GM12891 (cell line): ENCODE data around the gene DDI2.

ENCODE experiments used
- PAX5 ChIP-seq: IDR thresholded peaks from 2 replicates; pipeline ENCODE4 v1.6.1; 2011; ENCODE audit warnings: low read length, moderate library complexity, mild to moderate bottlenecking; ENCODE audit not compliant: insufficient read depth, severe bottlenecking
- POLR2A ChIP-seq: IDR thresholded peaks from 2 replicates; pipeline ENCODE4 v1.6.1; 2011; ENCODE audit warnings: low read depth, low read length, control low read depth
- POLR2AphosphoS5 ChIP-seq: IDR thresholded peaks from 2 replicates; pipeline ENCODE4 v1.6.1; 2011; ENCODE audit warnings: low read depth, low read length, control low read depth
- POU2F2 ChIP-seq: IDR thresholded peaks from 2 replicates; pipeline ENCODE4 v1.6.1; 2011; ENCODE audit warnings: low read depth, mild to moderate bottlenecking, control low read depth, low read length, moderate library complexity
- TAF1 ChIP-seq: IDR thresholded peaks from 2 replicates; pipeline ENCODE4 v1.6.1; 2011; ENCODE audit warnings: low read depth, low read length, control low read depth

- TF ChIP-seq POLR2AphosphoS5 (no peak), PAX5 (no peak), POLR2A (no peak), TAF1 (no peak), POU2F2 (no peak)
Observed at GRCh38 chr1:15698201-15698600, 80.9 kb downstream of the DDI2 start.
